Measurements from ENCODE around the gene KIFC3.
"Not testable (repeated sequence)": the region's sequence is repeated elsewhere in the genome, so short reads cannot be mapped to it uniquely, and the experiment has no call there.

Gene KIFC3

DNA sequence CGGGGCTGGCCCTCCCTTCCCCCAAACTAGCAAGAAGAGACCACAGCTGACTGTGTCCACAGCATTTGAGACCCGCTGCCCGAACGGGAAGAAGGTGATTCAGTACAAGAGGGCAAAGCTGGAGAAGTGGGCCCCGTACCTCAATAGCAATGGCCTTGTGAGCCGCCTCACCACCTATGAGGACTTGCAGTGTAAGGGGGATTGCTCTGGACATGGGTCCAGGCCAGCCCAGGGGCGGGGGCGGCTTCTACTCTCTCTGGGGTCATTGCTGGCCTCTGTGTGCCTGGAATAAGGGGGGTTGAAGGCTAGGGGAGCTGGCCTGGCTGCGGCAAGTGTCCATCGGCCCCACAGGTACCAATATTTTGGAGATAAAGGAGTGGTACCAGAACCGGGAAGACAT, 79.6 kb downstream of the KIFC3 start:
- no peak for DNase-seq (ENCODE audit: low read depth, low spot score)

DNA sequence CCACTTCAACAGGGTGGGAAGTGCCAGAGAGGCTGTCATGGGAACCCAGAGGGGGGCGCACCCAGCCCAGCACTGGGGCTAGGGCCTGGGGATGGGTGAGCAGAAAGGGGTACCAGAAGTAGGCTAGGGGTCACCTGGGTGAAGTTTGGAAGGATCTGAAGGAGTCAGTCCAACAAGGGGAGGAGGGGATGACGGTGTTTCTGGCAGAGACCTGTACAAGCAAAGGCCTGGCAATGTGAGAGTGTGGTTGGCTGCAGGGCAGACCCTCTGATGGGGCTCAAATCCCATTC, 80.1 kb downstream of the KIFC3 start:
- DNase-seq (ENCODE audit: low read depth, low spot score) = no peak

DNA sequence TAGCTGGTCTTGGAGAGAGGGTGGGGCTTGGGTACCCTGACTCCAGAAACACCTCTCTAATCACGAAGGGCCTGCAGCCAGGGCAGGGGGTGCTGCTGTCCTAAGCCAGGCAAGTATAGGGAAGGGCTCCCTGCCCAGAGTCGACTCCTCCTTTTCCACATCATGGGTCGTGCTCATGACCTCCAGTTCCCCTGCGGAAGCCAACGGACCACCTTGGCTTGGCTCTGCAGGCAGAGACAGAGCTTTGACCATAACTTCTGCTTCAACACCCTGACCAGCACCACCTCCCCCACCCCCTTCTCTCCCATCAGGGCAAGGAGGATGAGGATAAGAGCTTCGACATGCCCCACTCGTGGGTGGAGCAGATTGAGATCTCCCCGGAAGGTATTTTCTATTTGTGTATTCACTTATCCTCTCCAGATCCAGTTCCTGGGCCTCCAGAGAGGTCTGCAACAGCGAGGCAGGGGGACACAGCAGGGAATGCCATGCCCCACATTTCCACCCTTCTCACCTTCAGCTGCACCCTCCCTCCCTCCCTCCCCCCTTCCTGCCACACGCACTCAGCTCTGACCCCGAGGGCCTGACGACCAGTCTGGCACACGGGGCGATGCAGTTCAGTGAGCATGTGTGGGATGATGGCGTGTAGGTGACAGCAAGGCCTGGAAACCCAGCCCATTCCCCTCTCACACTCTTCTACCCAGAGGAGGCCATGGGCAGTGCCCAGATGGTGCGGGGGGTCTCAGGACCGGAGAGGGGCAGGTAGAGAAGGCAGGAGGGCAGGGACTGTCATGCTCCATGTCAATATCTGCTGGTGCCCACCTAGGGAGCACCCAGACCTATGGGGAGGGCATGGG, 80.7 kb downstream of the KIFC3 start:
- no peak for DNase-seq (ENCODE audit: low read depth, low spot score)

DNA sequence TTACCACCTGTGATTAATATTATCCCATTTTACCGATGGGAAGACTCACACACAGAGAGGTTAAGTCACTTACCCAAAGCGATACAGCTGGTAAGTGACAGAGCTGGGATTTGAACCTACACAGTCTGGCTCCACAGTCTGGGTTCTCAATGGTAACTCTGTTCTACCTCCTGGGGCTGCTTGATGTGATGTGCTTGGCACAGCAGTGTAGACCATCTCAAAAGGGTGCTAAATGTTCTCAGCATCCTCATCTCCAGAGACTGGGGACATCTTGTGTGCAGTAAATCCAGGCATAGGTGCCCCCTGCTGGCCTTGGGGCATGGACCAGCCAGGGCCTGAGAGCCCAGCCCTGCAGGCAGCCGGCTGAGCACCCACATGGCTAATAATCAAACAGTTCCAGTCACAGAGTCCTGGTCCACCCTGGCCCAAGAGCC, 82.1 kb downstream of the KIFC3 start:
- no peak for DNase-seq (ENCODE audit: low read depth, low spot score)

DNA sequence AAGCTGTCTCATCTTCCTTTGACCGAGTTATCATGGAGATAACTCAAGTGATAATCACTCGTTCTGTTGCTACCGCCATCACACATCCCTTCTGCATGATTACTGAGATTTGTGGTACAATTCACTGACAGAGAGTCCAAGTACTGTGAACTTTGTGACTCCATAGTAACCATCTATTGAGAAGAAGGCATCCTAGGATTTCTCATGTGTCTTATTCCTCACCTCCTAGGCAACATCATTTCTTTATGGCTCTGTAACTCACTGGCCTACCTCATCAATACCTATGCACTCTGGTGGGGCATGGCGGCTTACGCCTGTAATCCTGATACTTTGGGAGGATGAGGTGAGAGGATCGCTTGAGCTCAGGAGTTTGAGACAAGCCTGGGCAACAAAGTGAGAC, 88.2 kb downstream of the KIFC3 start:
- DNase-seq (ENCODE audit: low read depth, low spot score) = no peak

DNA sequence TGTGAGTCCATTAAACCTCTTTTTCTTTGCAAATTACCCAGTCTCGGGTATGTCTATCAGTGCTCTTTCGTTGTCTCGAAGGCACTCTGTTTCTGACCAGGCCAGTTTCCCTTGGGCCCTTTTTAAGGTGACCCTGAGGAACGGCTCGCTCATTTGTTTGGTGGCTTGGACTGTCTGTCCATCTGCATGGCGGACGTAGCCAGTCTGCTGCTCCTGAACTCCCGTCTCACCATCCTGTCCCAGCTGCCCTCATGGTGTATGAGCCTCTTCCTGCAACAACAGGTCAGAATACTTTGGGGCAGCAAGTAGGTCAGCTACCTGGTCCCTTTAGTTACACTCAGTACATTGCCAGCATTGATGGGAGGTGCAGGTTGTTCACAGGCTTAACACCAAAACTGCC, 88.7 kb downstream of the KIFC3 start:
- no peak for DNase-seq (ENCODE audit: low read depth, low spot score)

DNA sequence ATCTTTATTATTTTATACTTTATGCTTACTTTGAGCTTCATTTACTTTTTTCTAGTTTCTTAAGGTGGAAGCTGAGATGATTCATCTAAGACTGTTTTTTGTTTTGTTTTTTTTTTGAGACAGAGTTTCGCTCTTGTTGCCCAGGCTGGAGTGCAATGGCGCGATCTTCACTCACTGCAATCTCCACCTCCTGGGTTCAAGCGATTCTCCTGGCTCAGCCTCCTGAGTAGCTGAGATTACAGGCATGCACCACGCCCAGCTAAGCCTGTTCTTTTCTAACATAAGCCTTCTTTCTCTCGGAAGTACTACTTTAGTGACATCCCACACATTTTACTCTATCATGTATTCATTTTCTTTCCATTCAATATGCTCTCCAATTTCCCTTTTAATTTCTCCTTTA, 89.7 kb downstream of the KIFC3 start:
- not testable (repeated sequence) for DNase-seq (ENCODE audit: low read depth, low spot score)

DNA sequence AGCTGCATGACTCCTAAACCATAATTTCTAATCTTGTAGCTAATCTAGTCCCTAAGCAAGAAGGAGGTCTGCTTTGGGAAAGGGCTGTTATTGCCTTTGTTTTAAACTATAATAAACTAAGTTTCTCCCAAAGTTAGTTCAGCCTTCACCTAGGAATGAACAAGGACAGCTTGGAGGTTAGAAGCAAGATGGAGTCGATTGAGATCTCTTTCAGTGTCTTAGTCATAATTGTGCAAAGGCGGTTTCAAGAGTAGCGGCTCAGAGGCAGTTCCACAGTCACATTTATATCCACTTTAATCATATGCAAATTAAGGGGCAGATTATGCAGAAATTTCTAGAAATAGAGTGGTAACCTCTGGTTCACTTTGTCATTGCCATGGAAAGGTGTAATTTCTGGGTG, 90.3 kb downstream of the KIFC3 start:
- no peak for DNase-seq (ENCODE audit: low read depth, low spot score)

DNA sequence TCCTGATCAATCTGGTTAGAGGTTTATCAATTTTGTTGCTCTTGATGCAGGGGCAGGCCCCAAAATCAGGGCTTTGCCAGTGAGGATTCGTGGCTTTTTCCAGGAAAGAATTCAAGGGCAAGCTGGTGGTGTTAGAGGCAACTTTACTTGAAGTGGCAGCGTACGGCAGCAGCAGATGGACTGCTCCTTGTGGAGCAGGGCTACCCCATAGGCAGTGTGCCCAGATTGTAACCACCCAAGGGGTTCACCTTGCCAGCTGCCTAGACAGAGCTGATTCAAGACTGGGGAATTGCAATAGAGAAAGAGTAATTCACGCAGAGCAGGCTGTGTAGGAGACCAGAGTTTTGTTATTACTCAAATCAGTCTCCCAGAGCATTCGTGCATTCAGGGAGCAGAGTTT, 90.9 kb downstream of the KIFC3 start:
- DNase-seq (ENCODE audit: low read depth, low spot score) = no peak

DNA sequence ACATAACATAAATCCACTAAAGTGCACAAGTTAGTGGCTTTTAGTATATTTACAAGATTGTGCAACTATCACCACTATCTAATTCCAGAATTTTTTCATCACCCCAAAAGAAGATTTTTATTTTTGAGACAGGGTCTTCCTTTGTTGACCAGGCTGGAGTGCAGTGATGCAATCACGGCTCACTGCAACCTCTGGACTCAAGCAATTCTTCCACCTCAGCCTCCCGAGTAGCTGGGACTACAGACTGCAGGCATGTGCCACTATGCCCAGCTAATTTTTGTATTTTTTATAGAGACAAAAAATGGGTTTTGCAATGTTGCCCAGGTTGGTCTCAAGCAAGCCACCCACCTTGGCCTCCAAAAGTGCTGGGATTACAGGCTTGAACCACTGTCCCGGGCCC, 92.6 kb downstream of the KIFC3 start:
- no peak for DNase-seq (ENCODE audit: low read depth, low spot score)

Measured in brain pericyte (primary cell).